K562 (cell line): ENCODE measurements around the gene MAP7D1. TPM values are rescaled to one million over a fixed set of nuclear protein-coding genes. Genes with fewer than 3 reads are reported as not detected.

ENCODE experiments used
- ARID2 ChIP-seq: fragments of 450-650 bp; IDR thresholded peaks from 2 replicates; pipeline ENCODE4 v1.6.1; 2017; ENCODE audit warnings: antibody characterized with exemption, mild to moderate bottlenecking
- SMAD2 ChIP-seq: fragments of 150-350 bp; IDR thresholded peaks from 2 replicates; pipeline ENCODE4 v1.6.1; 2014; ENCODE audit warnings: low read depth, mild to moderate bottlenecking, low read length
- SNIP1 ChIP-seq: fragments of 450-650 bp; IDR thresholded peaks from 2 replicates; pipeline ENCODE4 v1.7.1; 2017; ENCODE audit warnings: low read depth, mild to moderate bottlenecking
- ZNF584 ChIP-seq: fragments of 200-800 bp; sonication (Bioruptor generic); IDR thresholded peaks from 2 replicates; pipeline ENCODE4 v1.6.1; 2016; ENCODE audit warnings: low read depth, mild to moderate bottlenecking, missing genetic modification characterization, missing compliant biosample characterization
- polyA plus RNA-seq, 8 experiments: library from polyadenylated mRNA; depleted of rRNA in 4 of 8; stranded (reverse) in 5 of 8; unstranded in 3 of 8; fragments of >200 nt; fragmentation: Nextera tagmentation in 2 of 8; fragmentation: Illumina TruSeq in 1 of 8; extraction: Ambion mirVana in 2 of 8; extraction: Trizol in 1 of 8; gene quantifications; 2 replicates each; pipeline versions ENCODE4 v1.2.1 to v1.2.3, GENCODE V29; 2011 to 2014; ENCODE audit warnings: inconsistent platforms in 1 of 8, missing spikeins in 1 of 8
- total RNA-seq, 7 experiments: library from RNA; depleted of rRNA in 6 of 7; stranded (reverse); fragments of >200 nt in 6 of 7; fragmentation: Illumina TruSeq in 2 of 7; extraction: Trizol in 2 of 7; gene quantifications; 2 replicates each; pipeline versions ENCODE4 v1.2.1 to v1.2.3, GENCODE V29; 2011 to 2021; ENCODE audit warnings: low replicate concordance in 1 of 7
- TF ChIP-seq, protein P1 (sequence below): IDR thresholded peaks from 2 replicates; pipeline ENCODE4 v1.6.1; 2012; ENCODE audit warnings: low read depth, low read length, improper control_type of control experiment, borderline replicate concordance
- TF ChIP-seq, protein P2 (sequence below): fragments of 200-800 bp; sonication (Bioruptor generic); IDR thresholded peaks from 2 replicates; pipeline ENCODE4 v1.6.1; 2017; ENCODE audit warnings: missing genetic modification characterization, missing compliant biosample characterization
- TF ChIP-seq, protein P3 (sequence below), 2 experiments: fragments of 450-650 bp in 1 of 2; IDR thresholded peaks; 2 replicates each; pipeline ENCODE4 v1.6.1; 2011 to 2017; ENCODE audit warnings: low read depth in 2 of 2, antibody characterized with exemption in 1 of 2, borderline replicate concordance in 1 of 2, low read length in 1 of 2, mild to moderate bottlenecking in 1 of 2, mixed read lengths in 1 of 2; ENCODE audit not compliant: control insufficient read depth in 1 of 2
- TF ChIP-seq, protein P4 (sequence below): fragments of 450-650 bp; IDR thresholded peaks from 2 replicates; pipeline ENCODE4 v1.6.1; 2016

MAP7D1 gene
- total and polyA plus RNA-seq, 9 of the 15 experiments (the other 6 are each of a cell fraction or from before 2014, with no cell fraction given), result 3.6 to 108 (median 34.5) TPM

DNA sequence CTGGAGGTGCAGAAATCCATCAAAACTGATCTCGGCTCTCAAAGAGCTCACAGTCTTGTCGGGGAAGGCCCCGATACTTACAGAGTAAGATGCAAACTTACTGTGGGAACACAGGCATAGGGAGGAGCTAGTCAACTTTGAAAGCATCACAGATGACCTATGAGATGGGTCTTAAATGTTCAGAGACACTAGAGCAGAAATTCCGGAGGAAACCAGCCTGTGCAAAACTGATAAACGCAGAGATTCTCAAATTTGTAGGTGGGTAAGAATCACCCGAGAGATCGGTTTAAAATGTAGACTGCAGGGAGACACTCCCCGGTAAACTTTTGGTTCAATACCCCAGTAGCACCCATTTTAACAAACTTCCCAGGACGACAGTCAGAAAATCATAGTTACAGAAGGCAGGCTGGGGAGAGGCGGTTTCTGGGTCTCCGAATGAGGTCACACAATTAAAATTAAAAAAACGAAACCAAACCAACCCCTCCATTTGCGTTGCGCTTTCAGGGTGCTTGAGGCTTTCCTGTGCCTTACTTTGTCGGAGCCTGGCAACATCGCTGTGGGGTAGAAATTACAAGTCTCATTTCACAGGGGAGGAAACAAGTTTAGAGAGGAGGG lies 67.5 kb downstream of the MAP7D1 start (continued):
- TF ChIP-seq, protein P1, sequence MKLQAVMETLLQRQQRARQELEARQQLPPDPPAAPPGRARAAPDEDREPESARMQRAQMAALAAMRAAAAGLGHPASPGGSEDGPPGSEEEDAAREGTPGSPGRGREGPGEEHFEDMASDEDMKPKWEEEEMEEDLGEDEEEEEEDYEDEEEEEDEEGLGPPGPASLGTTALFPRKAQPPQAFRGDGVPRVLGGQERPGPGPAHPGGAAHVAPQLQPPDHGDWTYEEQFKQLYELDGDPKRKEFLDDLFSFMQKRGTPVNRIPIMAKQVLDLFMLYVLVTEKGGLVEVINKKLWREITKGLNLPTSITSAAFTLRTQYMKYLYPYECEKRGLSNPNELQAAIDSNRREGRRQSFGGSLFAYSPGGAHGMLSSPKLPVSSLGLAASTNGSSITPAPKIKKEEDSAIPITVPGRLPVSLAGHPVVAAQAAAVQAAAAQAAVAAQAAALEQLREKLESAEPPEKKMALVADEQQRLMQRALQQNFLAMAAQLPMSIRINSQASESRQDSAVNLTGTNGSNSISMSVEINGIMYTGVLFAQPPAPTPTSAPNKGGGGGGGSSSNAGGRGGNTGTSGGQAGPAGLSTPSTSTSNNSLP, result no peak
- TF ChIP-seq, protein P2, sequence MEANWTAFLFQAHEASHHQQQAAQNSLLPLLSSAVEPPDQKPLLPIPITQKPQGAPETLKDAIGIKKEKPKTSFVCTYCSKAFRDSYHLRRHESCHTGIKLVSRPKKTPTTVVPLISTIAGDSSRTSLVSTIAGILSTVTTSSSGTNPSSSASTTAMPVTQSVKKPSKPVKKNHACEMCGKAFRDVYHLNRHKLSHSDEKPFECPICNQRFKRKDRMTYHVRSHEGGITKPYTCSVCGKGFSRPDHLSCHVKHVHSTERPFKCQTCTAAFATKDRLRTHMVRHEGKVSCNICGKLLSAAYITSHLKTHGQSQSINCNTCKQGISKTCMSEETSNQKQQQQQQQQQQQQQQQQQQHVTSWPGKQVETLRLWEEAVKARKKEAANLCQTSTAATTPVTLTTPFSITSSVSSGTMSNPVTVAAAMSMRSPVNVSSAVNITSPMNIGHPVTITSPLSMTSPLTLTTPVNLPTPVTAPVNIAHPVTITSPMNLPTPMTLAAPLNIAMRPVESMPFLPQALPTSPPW (CRISPR knock-in tag), result no peak
- TF ChIP-seq SNIP1 (no peak), ZNF584 (CRISPR knock-in tag) (no peak), SMAD2 (no peak), ARID2 (no peak)
- TF ChIP-seq, protein P3, sequence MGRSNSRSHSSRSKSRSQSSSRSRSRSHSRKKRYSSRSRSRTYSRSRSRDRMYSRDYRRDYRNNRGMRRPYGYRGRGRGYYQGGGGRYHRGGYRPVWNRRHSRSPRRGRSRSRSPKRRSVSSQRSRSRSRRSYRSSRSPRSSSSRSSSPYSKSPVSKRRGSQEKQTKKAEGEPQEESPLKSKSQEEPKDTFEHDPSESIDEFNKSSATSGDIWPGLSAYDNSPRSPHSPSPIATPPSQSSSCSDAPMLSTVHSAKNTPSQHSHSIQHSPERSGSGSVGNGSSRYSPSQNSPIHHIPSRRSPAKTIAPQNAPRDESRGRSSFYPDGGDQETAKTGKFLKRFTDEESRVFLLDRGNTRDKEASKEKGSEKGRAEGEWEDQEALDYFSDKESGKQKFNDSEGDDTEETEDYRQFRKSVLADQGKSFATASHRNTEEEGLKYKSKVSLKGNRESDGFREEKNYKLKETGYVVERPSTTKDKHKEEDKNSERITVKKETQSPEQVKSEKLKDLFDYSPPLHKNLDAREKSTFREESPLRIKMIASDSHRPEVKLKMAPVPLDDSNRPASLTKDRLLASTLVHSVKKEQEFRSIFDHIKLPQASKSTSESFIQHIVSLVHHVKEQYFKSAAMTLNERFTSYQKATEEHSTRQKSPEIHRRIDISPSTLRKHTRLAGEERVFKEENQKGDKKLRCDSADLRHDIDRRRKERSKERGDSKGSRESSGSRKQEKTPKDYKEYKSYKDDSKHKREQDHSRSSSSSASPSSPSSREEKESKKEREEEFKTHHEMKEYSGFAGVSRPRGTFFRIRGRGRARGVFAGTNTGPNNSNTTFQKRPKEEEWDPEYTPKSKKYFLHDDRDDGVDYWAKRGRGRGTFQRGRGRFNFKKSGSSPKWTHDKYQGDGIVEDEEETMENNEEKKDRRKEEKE (IDR thresholded peaks at IDR 0.05; ENCODE audit: borderline replicate concordance in 1 of 2, control insufficient read depth in 1 of 2, low read depth in 2 of 2, low read length in 1 of 2), result no peak
- TF ChIP-seq, protein P4, sequence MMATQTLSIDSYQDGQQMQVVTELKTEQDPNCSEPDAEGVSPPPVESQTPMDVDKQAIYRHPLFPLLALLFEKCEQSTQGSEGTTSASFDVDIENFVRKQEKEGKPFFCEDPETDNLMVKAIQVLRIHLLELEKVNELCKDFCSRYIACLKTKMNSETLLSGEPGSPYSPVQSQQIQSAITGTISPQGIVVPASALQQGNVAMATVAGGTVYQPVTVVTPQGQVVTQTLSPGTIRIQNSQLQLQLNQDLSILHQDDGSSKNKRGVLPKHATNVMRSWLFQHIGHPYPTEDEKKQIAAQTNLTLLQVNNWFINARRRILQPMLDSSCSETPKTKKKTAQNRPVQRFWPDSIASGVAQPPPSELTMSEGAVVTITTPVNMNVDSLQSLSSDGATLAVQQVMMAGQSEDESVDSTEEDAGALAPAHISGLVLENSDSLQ, result no peak
